Endometrium (tissue), 2 donors: ENCODE results near the gene PIAS4.

Source experiments
- FAIRE-seq: peaks from 2 replicates; lab custom pipeline; 2012; peaks lifted over from hg19 to GRCh38; lab: Jason Lieb, UNC
- donor health status: control.
- donor health status: control.

Gene PIAS4

GRCh38 chr19:4077800-4078684 lies 70.5 kb downstream of the PIAS4 start:
- FAIRE-seq, result no peak

GRCh38 chr19:4080473-4080872 lies 72.9 kb downstream of the PIAS4 start:
- no peak for FAIRE-seq

DNA sequence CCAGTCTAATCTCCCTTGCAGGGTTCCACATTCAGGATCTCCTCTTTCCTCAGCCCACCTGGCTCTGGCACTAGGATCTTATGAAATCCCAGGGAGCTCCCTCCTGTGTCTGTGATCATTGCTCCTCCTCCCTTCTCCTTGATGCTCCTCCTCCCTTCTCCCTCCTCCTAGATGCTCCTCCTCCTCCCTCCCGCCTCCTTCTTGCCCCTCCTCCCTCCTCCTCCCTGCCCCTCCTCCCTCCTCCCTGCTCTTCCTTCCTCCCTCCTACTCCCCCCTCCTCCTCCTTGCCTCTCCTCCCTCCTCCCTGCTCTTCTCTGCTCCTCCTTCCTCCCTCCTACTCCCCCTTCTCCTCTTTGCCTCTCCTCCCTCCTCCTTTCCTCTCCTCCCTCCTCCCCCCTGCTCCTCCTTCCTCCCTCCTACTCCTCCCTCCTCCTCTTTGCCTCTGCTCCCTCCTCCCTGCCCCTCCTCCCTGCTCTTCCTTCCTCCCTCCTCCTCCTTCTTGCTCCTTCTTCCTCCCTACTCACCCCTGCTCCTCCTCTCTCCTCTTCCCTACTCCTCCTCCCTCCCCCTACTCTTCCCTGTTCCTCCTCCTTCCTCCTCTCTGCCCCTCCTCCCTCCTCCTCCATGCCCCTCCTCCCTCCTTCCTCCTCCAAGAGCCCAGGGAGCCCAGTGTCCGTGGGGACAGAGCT lies 74.0 kb downstream of the PIAS4 start:
- FAIRE-seq, result no peak

DNA sequence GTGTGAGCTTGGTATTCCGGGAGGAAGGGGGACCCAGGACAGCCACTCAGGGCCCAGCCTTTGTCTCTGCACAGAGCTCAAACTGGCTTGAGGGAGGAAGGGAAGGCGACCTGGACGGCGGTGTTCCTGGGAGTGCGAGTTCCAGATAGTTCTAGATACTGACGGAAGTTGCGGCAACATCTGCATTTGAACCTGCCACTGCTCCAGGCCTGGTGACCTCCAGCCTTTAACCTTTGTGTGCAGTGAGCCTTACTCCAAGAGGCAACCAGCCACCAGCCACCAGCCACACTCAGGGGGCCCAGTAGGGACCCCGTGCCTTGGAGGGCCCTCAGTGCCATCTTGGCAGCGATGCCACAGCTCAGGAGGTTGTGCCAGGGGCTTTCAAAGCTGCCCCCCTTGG lies 74.6 kb downstream of the PIAS4 start:
- FAIRE-seq, result no peak

- no peak for FAIRE-seq
Measured at GRCh38 chr19:4083677-4084546, 76.4 kb downstream of the PIAS4 start.

DNA sequence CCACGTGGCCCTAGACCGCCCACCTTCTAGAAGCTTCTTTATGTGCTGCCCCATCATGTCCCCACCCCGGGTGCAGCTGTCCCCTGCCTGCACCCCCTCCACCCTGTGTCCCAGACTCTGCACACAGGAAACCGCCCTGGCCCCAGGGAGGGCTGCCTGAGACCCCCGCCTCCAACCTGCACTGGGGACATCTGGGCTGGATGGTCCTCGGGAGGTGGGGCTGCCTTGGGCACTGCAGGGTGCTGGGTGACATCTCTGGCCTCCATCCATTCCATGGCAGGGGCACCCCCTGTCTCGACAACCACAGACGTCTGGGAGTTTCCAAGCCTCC lies 77.0 kb downstream of the PIAS4 start:
- FAIRE-seq, result no peak

- FAIRE-seq, result no peak
Measured at GRCh38 chr19:4086411-4086867, 78.9 kb downstream of the PIAS4 start.

- FAIRE-seq, result no peak
Measured at GRCh38 chr19:4087787-4088679, 80.5 kb downstream of the PIAS4 start.

DNA sequence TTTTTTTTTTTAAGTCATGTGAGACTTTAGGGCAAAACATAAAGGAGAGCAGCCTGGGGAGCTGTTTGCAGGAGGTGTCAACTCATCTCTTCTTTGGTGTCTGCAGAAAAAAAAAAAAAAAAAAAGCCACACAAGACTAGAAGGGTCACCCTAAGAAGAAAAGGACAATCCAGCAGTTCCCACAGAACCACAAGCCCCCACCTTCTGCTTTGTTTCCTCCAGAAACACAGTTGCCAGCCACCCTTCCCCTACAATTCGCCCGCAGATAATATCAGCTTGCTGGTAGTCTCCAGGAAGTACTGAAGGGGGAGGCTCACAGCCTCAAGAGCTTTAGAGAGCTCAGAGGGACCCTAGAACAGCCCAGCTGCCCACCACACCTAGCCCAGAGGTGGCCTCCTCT lies 81.4 kb downstream of the PIAS4 start:
- no peak for FAIRE-seq
